ENCODE results near the gene APOL4.
A peak's percentile ranks its signal among the peaks of the same experiment; 100 is the strongest.

Gene APOL4

DNA sequence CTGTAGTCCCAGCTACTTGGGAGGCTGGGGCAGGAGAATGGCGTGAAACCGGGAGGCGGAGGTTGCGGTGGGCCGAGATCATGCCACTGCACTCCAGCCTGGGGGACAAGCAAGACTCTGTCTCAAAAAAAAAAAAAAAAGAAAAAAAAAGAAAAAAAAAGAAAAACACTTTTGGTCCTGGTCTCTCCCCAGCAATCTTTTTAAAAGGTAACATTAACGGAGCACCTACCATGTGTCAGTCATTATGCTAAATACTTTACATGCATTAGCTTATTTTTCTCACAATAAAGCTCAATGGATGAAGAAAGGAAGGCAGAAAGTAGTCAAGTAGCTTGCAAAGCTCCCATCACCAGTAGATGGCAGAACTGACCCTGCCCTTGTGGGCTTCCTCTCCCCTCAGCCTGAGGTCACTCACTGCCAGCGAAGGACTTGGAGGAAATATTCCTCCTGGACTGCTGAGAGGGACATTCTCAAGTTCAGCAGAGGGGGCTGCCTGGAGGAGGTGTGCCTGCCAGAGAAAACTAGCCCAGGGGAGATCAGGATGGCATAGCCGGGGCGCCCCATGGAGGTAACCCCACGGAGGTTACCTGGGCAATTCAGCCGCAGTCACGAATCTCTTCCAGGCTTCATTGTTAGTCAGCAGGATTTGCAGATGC, 56.6 kb downstream of the APOL4 start:
- Histone ChIP-seq H3K4ac (ENCODE audit: low read depth, low read length) (no peak overlapping the region), H2AK5ac (ENCODE audit: low read length) (no peak overlapping the region), H3K79me1 (ENCODE audit: low read length) (no peaks in the 10 kb centered on the region), H3K4me2 (ENCODE audit: low read length) (no peak overlapping the region), H3K56ac (ENCODE audit: low read length) (peak overlapping the region; percentile 73), H4K5ac (ENCODE audit: low read length) (no peak overlapping the region), H3K36me3 (ENCODE audit: control insufficient read depth, insufficient read depth, low read length) (no peaks in the 10 kb centered on the region), H4K8ac (ENCODE audit: low read depth, low read length) (no peak overlapping the region), H3K27me3 (ENCODE audit: insufficient read depth, low read length, poor library complexity) (no peaks in the 10 kb centered on the region), H2BK120ac (ENCODE audit: low read depth, low read length) (no peak overlapping the region), H2BK15ac (replicated peaks; ENCODE audit: low read depth) (no peak overlapping the region), H3K18ac (ENCODE audit: low read length) (peak overlapping the region; percentile 56), H3K79me2 (ENCODE audit: control insufficient read depth, insufficient read depth, low read length) (no peaks in the 10 kb centered on the region), H3K23ac (ENCODE audit: low read length) (no peak overlapping the region), H3K27ac (ENCODE audit: low read depth, low read length) (no peak overlapping the region), H3K4me1 (ENCODE audit: control insufficient read depth, low read depth, low read length) (peaks cover 2% of the 10 kb centered on the region), H3K4me3 (ENCODE audit: low read length) (no peak overlapping the region), H2BK5ac (ENCODE audit: low read length) (no peak overlapping the region), H3K9ac (ENCODE audit: low read length) (no peak overlapping the region)
- DNase-seq, result peak; percentile 90
- no CpG with 5 or more reads among the region's 12 CpGs for WGBS (ENCODE audit: extremely low coverage, insufficient coverage, low lambda C conversion rate)

GRCh38 chr22:36143956-36144355, 57.7 kb downstream of the APOL4 start:
- H2BK15ac ChIP-seq (replicated peaks; ENCODE audit: low read depth), result no peak overlapping the region
- no peak overlapping the region for H3K23ac ChIP-seq (ENCODE audit: low read length)
- no peaks in the 10 kb centered on the region for H3K79me1 ChIP-seq (ENCODE audit: low read length)
- no peak overlapping the region for H3K18ac ChIP-seq (ENCODE audit: low read length)
- no CpG with 5 or more reads among the region's 4 CpGs for WGBS (ENCODE audit: extremely low coverage, insufficient coverage, low lambda C conversion rate)
- no peaks in the 10 kb centered on the region for H3K79me2 ChIP-seq (ENCODE audit: control insufficient read depth, insufficient read depth, low read length)
- no peak overlapping the region for H3K4me3 ChIP-seq (ENCODE audit: low read length)
- no peak for DNase-seq
- H2BK5ac ChIP-seq (ENCODE audit: low read length), result no peak overlapping the region
- no peak overlapping the region for H2AK5ac ChIP-seq (ENCODE audit: low read length)
- H4K8ac ChIP-seq (ENCODE audit: low read depth, low read length), result no peak overlapping the region
- H3K36me3 ChIP-seq (ENCODE audit: control insufficient read depth, insufficient read depth, low read length), result no peaks in the 10 kb centered on the region
- H4K5ac ChIP-seq (ENCODE audit: low read length), result no peak overlapping the region
- no peak overlapping the region for H3K4ac ChIP-seq (ENCODE audit: low read depth, low read length)
- H3K4me2 ChIP-seq (ENCODE audit: low read length), result no peak overlapping the region
- H2BK120ac ChIP-seq (ENCODE audit: low read depth, low read length), result no peak overlapping the region
- H3K4me1 ChIP-seq (ENCODE audit: control insufficient read depth, low read depth, low read length), result peaks cover 2% of the 10 kb centered on the region
- no peaks in the 10 kb centered on the region for H3K27me3 ChIP-seq (ENCODE audit: insufficient read depth, low read length, poor library complexity)
- no peak overlapping the region for H3K27ac ChIP-seq (ENCODE audit: low read depth, low read length)
- H3K56ac ChIP-seq (ENCODE audit: low read length), result no peak overlapping the region
- no peak overlapping the region for H3K9ac ChIP-seq (ENCODE audit: low read length)

DNA sequence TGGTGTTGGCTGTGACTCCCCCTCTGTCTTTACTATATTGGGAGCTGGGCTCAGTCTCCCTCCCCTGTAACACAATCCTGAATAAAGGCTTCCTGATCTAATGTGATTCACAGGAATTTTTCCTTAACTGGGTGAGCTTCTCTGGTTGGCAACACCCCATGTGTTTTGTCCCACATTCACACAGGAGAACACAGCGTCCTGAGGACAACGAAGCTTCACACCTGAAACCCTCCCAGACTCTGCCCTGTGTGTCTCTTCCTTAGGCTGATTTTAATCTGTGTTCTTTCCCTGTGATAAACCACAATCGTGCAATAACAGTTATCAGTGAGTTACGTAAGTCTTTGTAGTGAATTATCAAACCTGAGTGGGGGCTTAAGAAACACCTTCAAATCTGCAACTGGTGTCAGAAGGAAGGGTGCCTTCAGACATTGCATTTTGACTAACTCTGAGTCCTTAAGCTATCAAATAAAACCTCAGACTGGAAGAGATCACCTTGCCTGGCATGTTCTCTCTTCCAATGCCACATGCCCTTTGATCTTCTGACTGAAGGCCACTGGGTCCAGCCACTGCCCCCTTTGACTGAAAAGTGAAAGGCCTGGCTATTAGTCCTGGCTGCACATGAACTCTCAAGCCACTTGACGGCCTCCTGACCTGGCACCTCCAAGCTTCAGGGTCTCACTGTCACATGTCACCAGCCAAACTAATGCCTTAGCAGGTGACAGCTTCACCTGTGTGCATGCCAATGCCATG, 58.4 kb downstream of the APOL4 start:
- Histone ChIP-seq H3K79me2 (ENCODE audit: control insufficient read depth, insufficient read depth, low read length) (no peaks in the 10 kb centered on the region), H4K8ac (ENCODE audit: low read depth, low read length) (no peak overlapping the region), H3K27me3 (ENCODE audit: insufficient read depth, low read length, poor library complexity) (no peaks in the 10 kb centered on the region), H2BK15ac (replicated peaks; ENCODE audit: low read depth) (no peak overlapping the region), H4K5ac (ENCODE audit: low read length) (no peak overlapping the region), H2BK120ac (ENCODE audit: low read depth, low read length) (no peak overlapping the region), H3K56ac (ENCODE audit: low read length) (no peak overlapping the region), H3K18ac (ENCODE audit: low read length) (no peak overlapping the region), H3K23ac (ENCODE audit: low read length) (no peak overlapping the region), H3K36me3 (ENCODE audit: control insufficient read depth, insufficient read depth, low read length) (no peaks in the 10 kb centered on the region), H3K4ac (ENCODE audit: low read depth, low read length) (no peak overlapping the region), H3K4me2 (ENCODE audit: low read length) (no peak overlapping the region), H2BK5ac (ENCODE audit: low read length) (no peak overlapping the region), H3K4me3 (ENCODE audit: low read length) (no peak overlapping the region), H3K9ac (ENCODE audit: low read length) (no peak overlapping the region), H3K27ac (ENCODE audit: low read depth, low read length) (no peak overlapping the region), H2AK5ac (ENCODE audit: low read length) (no peak overlapping the region), H3K4me1 (ENCODE audit: control insufficient read depth, low read depth, low read length) (peaks cover 2% of the 10 kb centered on the region), H3K79me1 (ENCODE audit: low read length) (no peaks in the 10 kb centered on the region)
- no peak for DNase-seq
- no CpG with 5 or more reads among the region's 5 CpGs for WGBS (ENCODE audit: extremely low coverage, insufficient coverage, low lambda C conversion rate)

DNA sequence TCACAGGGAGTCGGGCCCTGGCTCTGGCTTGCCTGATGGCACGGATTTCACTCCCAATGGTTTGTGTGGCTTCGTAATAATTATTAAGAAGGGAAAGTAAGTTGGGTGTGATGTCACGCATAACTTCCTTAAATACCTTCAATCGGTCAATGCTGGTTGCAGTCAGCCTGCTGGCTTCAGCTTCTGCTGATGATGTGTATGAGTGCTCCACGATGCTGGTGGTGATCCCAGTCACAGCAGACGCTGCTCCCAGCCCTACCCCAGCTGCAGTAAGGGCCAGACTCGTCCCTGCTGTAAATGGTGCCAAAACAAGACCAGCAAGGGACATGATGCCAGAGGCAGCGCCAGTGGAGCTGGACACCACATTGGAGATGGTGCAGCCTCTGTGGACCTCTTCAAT, 60.1 kb downstream of the APOL4 start:
- H3K23ac ChIP-seq (ENCODE audit: low read length), result no peak overlapping the region
- no peak overlapping the region for H2AK5ac ChIP-seq (ENCODE audit: low read length)
- H4K5ac ChIP-seq (ENCODE audit: low read length), result no peak overlapping the region
- no peaks in the 10 kb centered on the region for H3K79me1 ChIP-seq (ENCODE audit: low read length)
- H3K18ac ChIP-seq (ENCODE audit: low read length), result no peak overlapping the region
- no peak overlapping the region for H2BK5ac ChIP-seq (ENCODE audit: low read length)
- H3K56ac ChIP-seq (ENCODE audit: low read length), result no peak overlapping the region
- DNase-seq, result no peak
- no peak overlapping the region for H3K4ac ChIP-seq (ENCODE audit: low read depth, low read length)
- no peak overlapping the region for H2BK15ac ChIP-seq (replicated peaks; ENCODE audit: low read depth)
- H3K27ac ChIP-seq (ENCODE audit: low read depth, low read length), result no peak overlapping the region
- peaks cover 2% of the 10 kb centered on the region for H3K4me1 ChIP-seq (ENCODE audit: control insufficient read depth, low read depth, low read length)
- no CpG with 5 or more reads among the region's 9 CpGs for WGBS (ENCODE audit: extremely low coverage, insufficient coverage, low lambda C conversion rate)
- no peaks in the 10 kb centered on the region for H3K79me2 ChIP-seq (ENCODE audit: control insufficient read depth, insufficient read depth, low read length)
- no peak overlapping the region for H2BK120ac ChIP-seq (ENCODE audit: low read depth, low read length)
- H4K8ac ChIP-seq (ENCODE audit: low read depth, low read length), result no peak overlapping the region
- H3K36me3 ChIP-seq (ENCODE audit: control insufficient read depth, insufficient read depth, low read length), result no peaks in the 10 kb centered on the region
- no peaks in the 10 kb centered on the region for H3K27me3 ChIP-seq (ENCODE audit: insufficient read depth, low read length, poor library complexity)
- no peak overlapping the region for H3K4me3 ChIP-seq (ENCODE audit: low read length)
- H3K9ac ChIP-seq (ENCODE audit: low read length), result no peak overlapping the region
- no peak overlapping the region for H3K4me2 ChIP-seq (ENCODE audit: low read length)

All from mesendoderm (in vitro differentiated cells).